Measurements from ENCODE around the gene SYNPO2L. TPM values are rescaled to one million over a fixed set of nuclear protein-coding genes. Genes with fewer than 3 reads are reported as not detected.
"Not testable (repeated sequence)": the region's sequence is repeated elsewhere in the genome, so short reads cannot be mapped to it uniquely, and the experiment has no call there.

Gene SYNPO2L, protein sequence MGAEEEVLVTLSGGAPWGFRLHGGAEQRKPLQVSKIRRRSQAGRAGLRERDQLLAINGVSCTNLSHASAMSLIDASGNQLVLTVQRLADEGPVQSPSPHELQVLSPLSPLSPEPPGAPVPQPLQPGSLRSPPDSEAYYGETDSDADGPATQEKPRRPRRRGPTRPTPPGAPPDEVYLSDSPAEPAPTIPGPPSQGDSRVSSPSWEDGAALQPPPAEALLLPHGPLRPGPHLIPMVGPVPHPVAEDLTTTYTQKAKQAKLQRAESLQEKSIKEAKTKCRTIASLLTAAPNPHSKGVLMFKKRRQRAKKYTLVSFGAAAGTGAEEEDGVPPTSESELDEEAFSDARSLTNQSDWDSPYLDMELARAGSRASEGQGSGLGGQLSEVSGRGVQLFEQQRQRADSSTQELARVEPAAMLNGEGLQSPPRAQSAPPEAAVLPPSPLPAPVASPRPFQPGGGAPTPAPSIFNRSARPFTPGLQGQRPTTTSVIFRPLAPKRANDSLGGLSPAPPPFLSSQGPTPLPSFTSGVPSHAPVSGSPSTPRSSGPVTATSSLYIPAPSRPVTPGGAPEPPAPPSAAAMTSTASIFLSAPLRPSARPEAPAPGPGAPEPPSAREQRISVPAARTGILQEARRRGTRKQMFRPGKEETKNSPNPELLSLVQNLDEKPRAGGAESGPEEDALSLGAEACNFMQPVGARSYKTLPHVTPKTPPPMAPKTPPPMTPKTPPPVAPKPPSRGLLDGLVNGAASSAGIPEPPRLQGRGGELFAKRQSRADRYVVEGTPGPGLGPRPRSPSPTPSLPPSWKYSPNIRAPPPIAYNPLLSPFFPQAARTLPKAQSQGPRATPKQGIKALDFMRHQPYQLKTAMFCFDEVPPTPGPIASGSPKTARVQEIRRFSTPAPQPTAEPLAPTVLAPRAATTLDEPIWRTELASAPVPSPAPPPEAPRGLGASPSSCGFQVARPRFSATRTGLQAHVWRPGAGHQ
- not detected for total RNA-seq

DNA sequence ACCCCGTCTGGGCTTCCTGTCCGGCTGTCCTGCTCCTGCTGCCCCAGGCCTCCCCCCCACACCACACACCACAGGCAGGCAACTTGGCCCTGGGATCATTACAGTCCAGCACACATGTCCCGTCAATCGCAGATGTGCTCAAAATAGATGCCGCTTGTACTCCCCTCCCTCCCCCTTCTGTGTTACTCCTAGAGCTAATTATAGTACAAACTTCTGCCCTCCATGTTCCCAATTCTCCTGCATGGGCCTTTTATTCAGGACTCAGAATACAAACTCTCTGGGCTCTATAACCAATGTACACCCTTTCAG, at the start of gene SYNPO2L:
Gene SYNPO2L, minus strand, starts transcription at position 40 of the 309 bp plus-strand sequence. CDS start 107 bp downstream, outside the sequence.
- Histone ChIP-seq H3K27ac (peak within 1 kb of the TSS; percentile 63 to 74), H3K36me3 (no peaks in the 10 kb centered on the region), H3K27me3 (no peaks in the 10 kb centered on the region), H3K9me3 (no peaks in the 10 kb centered on the region), H3K4me3 (no peak within 1 kb of the TSS), H3K4me1 (peaks cover 5 to 11% of the 10 kb centered on the region in 2 donors)
- TF ChIP-seq, protein P1, sequence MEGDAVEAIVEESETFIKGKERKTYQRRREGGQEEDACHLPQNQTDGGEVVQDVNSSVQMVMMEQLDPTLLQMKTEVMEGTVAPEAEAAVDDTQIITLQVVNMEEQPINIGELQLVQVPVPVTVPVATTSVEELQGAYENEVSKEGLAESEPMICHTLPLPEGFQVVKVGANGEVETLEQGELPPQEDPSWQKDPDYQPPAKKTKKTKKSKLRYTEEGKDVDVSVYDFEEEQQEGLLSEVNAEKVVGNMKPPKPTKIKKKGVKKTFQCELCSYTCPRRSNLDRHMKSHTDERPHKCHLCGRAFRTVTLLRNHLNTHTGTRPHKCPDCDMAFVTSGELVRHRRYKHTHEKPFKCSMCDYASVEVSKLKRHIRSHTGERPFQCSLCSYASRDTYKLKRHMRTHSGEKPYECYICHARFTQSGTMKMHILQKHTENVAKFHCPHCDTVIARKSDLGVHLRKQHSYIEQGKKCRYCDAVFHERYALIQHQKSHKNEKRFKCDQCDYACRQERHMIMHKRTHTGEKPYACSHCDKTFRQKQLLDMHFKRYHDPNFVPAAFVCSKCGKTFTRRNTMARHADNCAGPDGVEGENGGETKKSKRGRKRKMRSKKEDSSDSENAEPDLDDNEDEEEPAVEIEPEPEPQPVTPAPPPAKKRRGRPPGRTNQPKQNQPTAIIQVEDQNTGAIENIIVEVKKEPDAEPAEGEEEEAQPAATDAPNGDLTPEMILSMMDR (IDR thresholded peaks at IDR 0.05), result no peak
- intact Hi-C loops (cut with DNase I), result no loop called here
- DNase-seq (ENCODE audit: low spot score in 2 of 2), result no peak

DNA sequence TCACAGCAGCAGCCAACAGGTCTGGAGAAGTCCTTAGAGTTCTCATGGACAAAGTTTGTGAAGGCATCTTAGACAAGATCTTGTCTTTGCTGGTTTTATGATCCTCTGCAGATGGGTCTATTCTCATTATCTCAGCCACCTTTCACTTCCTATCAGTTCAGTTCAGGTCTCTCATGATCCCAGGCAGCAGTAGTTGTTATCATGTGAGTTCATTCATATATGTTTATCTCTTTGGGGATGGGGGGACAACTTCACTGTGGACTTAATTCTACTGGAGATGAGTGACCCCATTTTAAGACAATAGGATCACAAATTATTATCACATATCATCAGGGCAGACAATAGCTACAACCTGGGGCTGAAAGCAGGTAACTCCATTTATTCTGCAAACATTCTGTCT, 48.1 kb upstream of the SYNPO2L start:
- H3K27ac ChIP-seq; H3K4me3 ChIP-seq; H3K27me3 ChIP-seq; DNase-seq (ENCODE audit: low spot score in 2 of 2); H3K4me1 ChIP-seq; H3K36me3 ChIP-seq; intact Hi-C loops (cut with DNase I); H3K9me3 ChIP-seq: not testable (repeated sequence)

DNA sequence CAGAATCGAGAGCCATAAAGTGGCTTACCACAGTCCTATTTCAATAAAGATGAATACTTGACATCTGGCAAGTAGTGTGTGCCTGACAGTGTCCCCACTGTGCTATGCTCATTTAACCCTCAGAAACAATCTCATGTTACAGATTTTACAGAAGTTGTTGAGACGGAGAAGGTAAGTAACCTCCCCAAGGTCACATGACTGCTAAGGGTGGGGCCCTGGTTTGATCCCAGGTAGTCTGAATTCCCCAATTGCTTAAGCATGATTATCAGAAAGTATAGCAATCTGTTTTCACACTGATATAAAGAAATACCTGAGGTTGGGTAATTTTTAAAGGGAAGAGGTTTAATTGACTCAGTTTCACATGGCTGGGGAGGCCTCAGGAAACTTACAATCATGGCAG, 43.0 kb upstream of the SYNPO2L start:
- intact Hi-C loops (cut with DNase I); H3K4me1 ChIP-seq; H3K27ac ChIP-seq; H3K4me3 ChIP-seq; H3K9me3 ChIP-seq; H3K27me3 ChIP-seq; H3K36me3 ChIP-seq; DNase-seq (ENCODE audit: low spot score in 2 of 2): not testable (repeated sequence)

DNA sequence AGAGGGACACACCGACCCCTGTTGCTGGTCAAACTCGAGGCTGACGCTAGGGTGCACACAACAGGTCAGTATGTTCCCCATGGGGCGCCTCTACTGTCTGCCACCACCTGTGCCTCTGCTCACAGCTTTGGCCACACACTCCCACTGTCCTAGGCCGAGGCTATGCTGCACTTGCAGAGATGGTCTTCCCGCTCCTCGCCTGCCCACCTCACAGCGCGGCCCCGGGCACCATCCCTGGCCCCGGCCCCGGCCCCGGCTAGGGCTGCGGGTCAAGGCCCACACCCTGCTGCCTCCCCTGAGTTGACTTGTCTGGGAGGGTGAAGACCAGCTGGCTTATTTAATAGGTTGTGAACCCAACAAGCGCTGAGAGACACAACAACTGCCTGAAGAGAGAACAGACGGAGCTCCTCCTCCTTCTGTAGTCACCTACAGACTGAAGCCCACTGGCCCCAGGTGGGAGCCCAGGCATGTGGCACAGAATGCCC, 41.9 kb upstream of the SYNPO2L start, which contains the start of gene AGAP5:
Gene AGAP5, minus strand, starts transcription at position 435 of the 485 bp plus-strand sequence. Its CDS starts 354 bp downstream, at position 81.
- H3K36me3 ChIP-seq; H3K9me3 ChIP-seq; DNase-seq (ENCODE audit: low spot score in 2 of 2); intact Hi-C loops (cut with DNase I); H3K27me3 ChIP-seq; H3K4me3 ChIP-seq; H3K27ac ChIP-seq; H3K4me1 ChIP-seq: not testable (repeated sequence)

DNA sequence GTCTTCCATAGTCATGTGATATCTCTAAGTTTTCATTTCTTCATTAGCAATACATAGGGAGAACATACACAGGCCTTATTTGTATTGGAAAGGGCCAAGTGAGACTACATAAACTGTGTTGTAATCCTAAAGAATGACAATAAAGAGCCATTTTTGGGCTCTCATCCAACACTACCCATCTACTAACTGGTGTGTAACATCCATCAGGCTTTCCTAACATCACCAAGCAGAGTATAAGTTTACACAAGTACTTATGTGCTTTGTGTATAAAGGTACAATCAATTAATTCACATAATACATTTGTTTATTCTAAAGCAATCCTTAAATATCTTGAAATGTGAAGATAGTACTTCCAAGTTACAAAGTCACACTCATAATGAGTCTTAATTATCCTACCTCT, 39.5 kb upstream of the SYNPO2L start:
- H3K4me1 ChIP-seq; DNase-seq (ENCODE audit: low spot score in 2 of 2); H3K4me3 ChIP-seq; H3K36me3 ChIP-seq; H3K27ac ChIP-seq; intact Hi-C loops (cut with DNase I); H3K9me3 ChIP-seq; H3K27me3 ChIP-seq: not testable (repeated sequence)

DNA sequence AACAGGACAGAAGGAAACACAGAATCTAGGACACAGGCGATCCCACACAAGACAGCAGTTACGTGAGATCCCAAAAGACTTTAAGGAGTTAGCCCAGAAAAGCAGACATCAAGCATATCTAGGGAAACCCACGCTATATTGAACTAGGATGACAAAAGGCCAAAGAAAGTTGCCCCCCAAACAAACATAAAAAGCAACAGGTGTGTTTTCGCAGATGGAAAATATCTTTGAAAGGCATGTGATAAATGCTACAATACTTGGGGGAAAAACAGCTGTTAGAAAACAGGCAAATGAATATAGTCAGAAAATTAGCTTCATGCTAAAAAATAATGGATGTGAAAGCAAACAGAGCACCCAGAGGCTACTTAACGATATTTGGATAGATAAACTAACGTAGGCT, 34.9 kb upstream of the SYNPO2L start:
- H3K4me3 ChIP-seq; DNase-seq (ENCODE audit: low spot score in 2 of 2); H3K36me3 ChIP-seq; H3K27ac ChIP-seq; H3K9me3 ChIP-seq; intact Hi-C loops (cut with DNase I); H3K4me1 ChIP-seq; H3K27me3 ChIP-seq: not testable (repeated sequence)

DNA sequence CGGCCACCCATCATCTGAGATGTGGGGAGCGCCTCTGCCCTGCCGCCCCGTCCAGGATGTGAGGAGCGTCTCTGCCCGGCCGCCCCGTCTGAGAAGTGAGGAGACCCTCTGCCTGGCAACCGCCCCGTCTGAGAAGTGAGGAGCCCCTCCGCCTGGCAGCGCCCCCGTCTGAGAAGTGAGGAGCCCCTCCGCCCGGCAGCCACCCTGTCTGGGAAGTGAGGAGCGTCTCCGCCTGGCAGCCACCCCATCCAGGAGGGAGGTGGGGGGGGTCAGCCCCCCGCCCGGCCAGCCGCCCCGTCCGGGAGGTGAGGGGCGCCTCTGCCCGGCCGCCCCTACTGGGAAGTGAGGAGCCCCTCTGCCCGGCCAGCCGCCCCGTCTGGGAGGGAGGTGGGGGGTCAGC, 33.8 kb upstream of the SYNPO2L start:
- intact Hi-C loops (cut with DNase I); H3K4me3 ChIP-seq; H3K9me3 ChIP-seq; H3K27me3 ChIP-seq; DNase-seq (ENCODE audit: low spot score in 2 of 2); H3K36me3 ChIP-seq; H3K27ac ChIP-seq; H3K4me1 ChIP-seq: not testable (repeated sequence)

DNA sequence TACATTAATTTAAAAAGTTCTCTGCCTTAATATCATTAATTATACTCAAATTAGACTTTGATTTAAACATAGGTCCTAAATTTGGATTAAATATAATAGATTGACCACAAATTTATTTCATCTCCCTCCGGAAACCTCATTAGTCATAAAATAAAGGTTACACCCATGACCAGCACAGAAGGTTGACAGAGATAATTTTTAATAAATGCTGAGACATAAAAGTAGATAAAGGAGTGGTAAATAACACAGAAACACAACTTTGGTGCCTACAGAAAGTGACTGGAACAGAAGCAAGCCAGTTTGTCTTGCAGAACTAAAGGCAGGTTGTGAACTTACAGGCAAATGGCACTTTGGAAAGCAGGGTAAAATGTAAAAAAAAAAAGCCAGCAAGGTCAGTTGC, 31.8 kb upstream of the SYNPO2L start:
- H3K4me3 ChIP-seq; intact Hi-C loops (cut with DNase I); DNase-seq (ENCODE audit: low spot score in 2 of 2); H3K36me3 ChIP-seq; H3K27me3 ChIP-seq; H3K27ac ChIP-seq; H3K9me3 ChIP-seq; H3K4me1 ChIP-seq: not testable (repeated sequence)

DNA sequence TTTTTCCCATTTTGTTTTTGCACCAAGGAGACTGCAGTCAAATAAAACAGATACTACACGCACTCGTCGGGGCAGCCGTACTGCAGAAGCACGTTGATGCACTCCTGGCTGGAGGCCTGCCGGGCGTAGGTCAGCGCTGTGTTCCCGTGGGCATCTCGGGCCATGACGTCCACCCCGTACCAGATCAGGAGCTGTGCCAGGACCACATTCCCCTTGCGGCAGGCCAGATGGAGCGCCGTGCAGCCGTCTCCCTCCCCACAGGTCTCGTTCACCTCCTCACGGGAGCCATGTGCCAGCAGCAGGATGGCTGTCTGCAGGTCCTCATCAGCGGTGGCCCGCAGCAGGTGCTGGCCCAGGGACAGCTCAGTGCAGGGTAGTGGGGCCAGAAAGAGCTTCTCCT, 18.7 kb upstream of the SYNPO2L start:
- H3K4me1 ChIP-seq, result not testable (repeated sequence)

DNA sequence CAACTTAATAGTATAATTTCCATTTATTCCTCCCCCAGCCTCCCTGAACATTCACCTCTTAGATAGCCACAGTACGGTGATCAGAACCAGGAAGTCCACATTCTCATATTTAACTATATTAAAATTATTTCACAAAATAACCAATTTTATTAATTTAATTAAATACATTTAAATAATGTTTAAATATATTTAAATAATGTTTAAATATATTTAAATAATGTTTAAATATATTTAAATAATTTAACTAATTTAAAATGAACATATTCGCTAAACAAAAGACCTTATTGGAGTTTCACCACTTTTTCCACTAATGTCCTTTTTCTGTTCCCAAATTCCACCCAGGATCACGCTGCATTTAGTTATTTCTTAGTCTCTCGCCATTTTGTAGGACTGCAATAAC, 12.5 kb upstream of the SYNPO2L start:
- H3K9me3 ChIP-seq; DNase-seq (ENCODE audit: low spot score in 2 of 2); H3K27me3 ChIP-seq; H3K36me3 ChIP-seq; H3K4me1 ChIP-seq; H3K27ac ChIP-seq; H3K4me3 ChIP-seq; intact Hi-C loops (cut with DNase I): not testable (repeated sequence)

More for the DNA sequence above, 18.7 kb upstream of the SYNPO2L start:
- H3K9me3 ChIP-seq; DNase-seq (ENCODE audit: low spot score in 2 of 2); intact Hi-C loops (cut with DNase I); H3K4me3 ChIP-seq; H3K27ac ChIP-seq; H3K27me3 ChIP-seq; H3K36me3 ChIP-seq: not testable (repeated sequence)

DNA sequence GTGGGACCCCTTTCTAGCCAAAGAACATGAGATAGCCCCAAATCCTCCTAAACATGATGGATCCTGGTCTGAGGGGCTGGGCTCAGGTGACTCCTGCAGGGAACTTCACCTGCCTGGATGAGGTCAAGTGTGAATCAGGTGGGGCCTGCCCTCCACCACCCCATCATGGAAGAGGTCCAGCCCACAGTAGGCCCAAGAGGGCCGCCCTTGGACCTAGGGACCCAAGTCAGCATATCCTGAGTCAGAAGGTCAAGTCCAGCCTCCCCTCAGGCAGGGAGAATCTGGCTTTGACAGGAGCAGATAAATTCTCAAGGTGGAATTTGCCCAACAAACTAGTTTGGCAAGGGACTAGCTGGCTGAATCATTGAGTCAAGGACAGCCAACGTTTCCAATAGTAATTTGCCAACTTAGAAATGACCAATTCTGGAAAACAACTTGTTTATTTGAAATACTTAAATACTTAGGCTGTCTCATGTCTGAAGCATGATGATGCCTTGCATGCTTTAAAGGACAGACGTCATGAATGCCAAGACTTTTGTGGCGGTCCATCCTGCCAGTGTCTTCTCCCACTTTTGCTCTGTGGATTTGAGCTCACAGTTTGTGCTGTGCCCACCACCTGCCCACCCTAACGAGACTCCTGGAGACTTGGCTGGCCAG, 10.5 kb upstream of the SYNPO2L start:
- H3K4me1 ChIP-seq; H3K27ac ChIP-seq; H3K4me3 ChIP-seq; H3K9me3 ChIP-seq; intact Hi-C loops (cut with DNase I); H3K27me3 ChIP-seq; H3K36me3 ChIP-seq; DNase-seq (ENCODE audit: low spot score in 2 of 2): not testable (repeated sequence)

DNA sequence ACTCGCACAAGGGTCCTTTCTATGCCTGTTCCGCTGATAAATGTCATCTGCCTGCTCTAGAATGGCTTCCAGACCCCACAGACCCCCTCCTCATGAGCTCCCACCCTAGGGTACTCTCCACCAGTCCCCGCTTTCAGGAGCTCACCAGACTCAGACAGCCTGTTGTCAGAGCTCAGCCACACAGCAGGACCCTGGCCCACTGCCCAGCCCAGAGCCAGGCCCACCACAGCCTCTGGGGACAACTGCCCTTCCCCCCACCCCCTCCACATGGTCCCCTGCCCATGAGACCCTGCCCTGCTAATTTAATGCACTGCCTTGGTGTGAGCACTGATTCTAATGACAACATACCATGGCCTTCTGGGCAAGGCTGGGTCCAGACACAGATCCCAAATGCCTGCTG, 9.8 kb upstream of the SYNPO2L start:
- H3K36me3 ChIP-seq; DNase-seq (ENCODE audit: low spot score in 2 of 2); intact Hi-C loops (cut with DNase I); H3K27ac ChIP-seq; H3K27me3 ChIP-seq; H3K4me1 ChIP-seq; H3K9me3 ChIP-seq; H3K4me3 ChIP-seq: not testable (repeated sequence)
